SK-N-SH (cell line): ENCODE measurements around the gene TTN. TPM values are rescaled to one million over a fixed set of nuclear protein-coding genes. Genes with fewer than 3 reads are reported as not detected.

ENCODE experiments used
- CTCF ChIA-PET: fragments of 300-600, 350-600 bp; formaldehyde crosslinking; extraction: SDS; loops from one replicate; lab custom pipeline; 2021; lab: Yijun Ruan, JAX
- POLR2A ChIA-PET: fragments of 350-600 bp; sonication (Branson Sonifier 250); formaldehyde crosslinking; extraction: SDS; loops from one replicate; lab custom pipeline; 2020; ENCODE audit warnings: antibody characterized with exemption, inconsistent platforms; lab: Yijun Ruan, JAX
- DNase-seq: peaks from one replicate; pipeline ENCODE4 v3.0.0; 2012
- H2AFZ ChIP-seq: fragments of 200-600 bp; sonication (generic); 2 replicates; pipeline ENCODE4 v1.8.1; 2016; ENCODE audit warnings: antibody characterized with exemption, mild to moderate bottlenecking, low read depth
- H3F3A ChIP-seq: fragments of 200-600 bp; sonication (generic); replicated peaks from 2 replicates; pipeline ENCODE3; 2016; ENCODE audit warnings: antibody characterized with exemption, mild to moderate bottlenecking; ENCODE audit not compliant: insufficient read depth
- H3K27ac ChIP-seq, 2 experiments: fragments of 200-500 bp in 1 of 2; fragments of 200-600 bp in 1 of 2; sonication (Bioruptor generic) in 1 of 2; sonication (generic), shearing (Covaris generic) in 1 of 2; 2 replicates each; pipeline versions ENCODE4 v1.5.1 to v1.6.1; 2014 to 2016; ENCODE audit warnings: low read depth in 2 of 2, inconsistent platforms in 1 of 2, low read length in 1 of 2, mild to moderate bottlenecking in 1 of 2, mixed read lengths in 1 of 2
- H3K27me3 ChIP-seq: fragments of 200-600 bp; sonication (generic), shearing (Covaris generic); 2 replicates; pipeline ENCODE4 v1.6.1; 2016; ENCODE audit warnings: mixed run types; ENCODE audit not compliant: insufficient read depth
- H3K36me3 ChIP-seq, 2 experiments: fragments of 200-500 bp in 1 of 2; fragments of 200-600 bp in 1 of 2; sonication (Bioruptor generic) in 1 of 2; sonication (generic) in 1 of 2; replicated peaks in 1 of 2; 2 replicates each; pipeline versions ENCODE3 to v1.5.1; 2014 to 2016; ENCODE audit warnings: low read length in 1 of 2, mild to moderate bottlenecking in 1 of 2; ENCODE audit not compliant: insufficient read depth in 2 of 2, control insufficient read depth in 1 of 2
- H3K4me1 ChIP-seq, 2 experiments: fragments of 200-500 bp in 1 of 2; fragments of 200-600 bp in 1 of 2; sonication (Bioruptor generic) in 1 of 2; sonication (generic), shearing (Covaris generic) in 1 of 2; 2 replicates each; pipeline versions ENCODE4 v1.5.1 to v1.6.1; 2014 to 2016; ENCODE audit warnings: low read depth in 1 of 2, low read length in 1 of 2, mixed run types in 1 of 2; ENCODE audit not compliant: insufficient read depth in 2 of 2, control insufficient read depth in 1 of 2
- H3K4me2 ChIP-seq: fragments of 200-600 bp; sonication (generic), shearing (Covaris generic); 2 replicates; pipeline ENCODE4 v1.6.1; 2017; ENCODE audit warnings: mixed run types
- H3K4me3 ChIP-seq, 2 experiments: fragments of 200-500 bp in 1 of 2; fragments of 200-600 bp in 1 of 2; sonication (Bioruptor generic) in 1 of 2; sonication (generic), shearing (Covaris generic) in 1 of 2; 2 replicates each; pipeline versions ENCODE4 v1.5.1 to v1.8.1; 2014 to 2016; ENCODE audit warnings: low read depth in 2 of 2, inconsistent platforms in 1 of 2, low read length in 1 of 2, mild to moderate bottlenecking in 1 of 2, mixed read lengths in 1 of 2, moderate library complexity in 1 of 2
- H3K79me2 ChIP-seq: fragments of 200-600 bp; sonication (generic); 2 replicates; pipeline ENCODE4 v1.8.1; 2017; ENCODE audit warnings: mild to moderate bottlenecking; ENCODE audit not compliant: insufficient read depth
- H3K9ac ChIP-seq: fragments of 200-600 bp; sonication (generic); 2 replicates; pipeline ENCODE4 v1.6.1; 2017; ENCODE audit warnings: mixed run types
- H3K9me2 ChIP-seq: fragments of 200-600 bp; sonication (generic); 2 replicates; pipeline ENCODE4 v1.6.1; 2017; ENCODE audit warnings: mixed run types
- H3K9me3 ChIP-seq: fragments of 200-600 bp; sonication (generic); 2 replicates; pipeline ENCODE4 v1.6.1; 2017; ENCODE audit warnings: mixed run types, mild to moderate bottlenecking, moderate library complexity
- H4K20me1 ChIP-seq: fragments of 200-600 bp; sonication (generic); 2 replicates; pipeline ENCODE4 v1.6.1; 2017; ENCODE audit warnings: mild to moderate bottlenecking, mixed run types; ENCODE audit not compliant: insufficient read depth
- CHD2 ChIP-seq: fragments of 150-350 bp; IDR thresholded peaks from 2 replicates; pipeline ENCODE4 v1.6.1; 2018; ENCODE audit warnings: low read length; ENCODE audit not compliant: partially characterized antibody
- CTCF ChIP-seq: fragments of 200-600 bp; sonication (generic); IDR thresholded peaks from 2 replicates; pipeline ENCODE4 v1.6.1; 2017; ENCODE audit warnings: antibody characterized with exemption, mild to moderate bottlenecking, moderate library complexity
- ELF1 ChIP-seq: IDR thresholded peaks from 2 replicates; pipeline ENCODE4 v1.4.0; 2012
- EP300 ChIP-seq, 2 experiments: IDR thresholded peaks; 2 replicates each; pipeline versions ENCODE4 v1.4.0 to v1.6.1; 2012; ENCODE audit warnings: borderline replicate concordance in 1 of 2, low read depth in 1 of 2, low read length in 1 of 2
- FOXM1 ChIP-seq: IDR thresholded peaks from 2 replicates; pipeline ENCODE4 v1.4.0; 2012; ENCODE audit warnings: low read depth, mild to moderate bottlenecking
- GABPA ChIP-seq: IDR thresholded peaks from 2 replicates; pipeline ENCODE4 v1.4.0; 2012; ENCODE audit warnings: low read depth, mild to moderate bottlenecking
- IRF3 ChIP-seq: fragments of 150-350 bp; IDR thresholded peaks from 2 replicates; pipeline ENCODE4 v1.6.1; 2016; ENCODE audit warnings: mild to moderate bottlenecking, low read depth, low read length
- JUND ChIP-seq: IDR thresholded peaks from 2 replicates; pipeline ENCODE4 v1.4.0; 2012
- MEF2A ChIP-seq: IDR thresholded peaks from 2 replicates; pipeline ENCODE4 v1.4.0; 2012; ENCODE audit warnings: low read depth, borderline replicate concordance
- MXI1 ChIP-seq: IDR thresholded peaks from 2 replicates; pipeline ENCODE4 v1.6.1; 2012; ENCODE audit warnings: mild to moderate bottlenecking, low read depth, low read length, improper control_type of control experiment
- NRF1 ChIP-seq: IDR thresholded peaks from 2 replicates; pipeline ENCODE4 v1.6.1; 2012; ENCODE audit warnings: low read depth, mild to moderate bottlenecking, low read length
- POLR2AphosphoS5 ChIP-seq: IDR thresholded peaks from 2 replicates; pipeline ENCODE4 v1.6.1; 2012; ENCODE audit warnings: low read depth, low read length
- RAD21 ChIP-seq: IDR thresholded peaks from 2 replicates; pipeline ENCODE4 v1.6.1; 2012; ENCODE audit warnings: mild to moderate bottlenecking, low read length
- RCOR1 ChIP-seq: fragments of 150-350 bp; IDR thresholded peaks from 2 replicates; pipeline ENCODE4 v1.6.1; 2017; ENCODE audit warnings: antibody characterized with exemption, low read length
- RFX5 ChIP-seq: IDR thresholded peaks from 2 replicates; pipeline ENCODE4 v1.6.1; 2012; ENCODE audit warnings: mild to moderate bottlenecking, improper control_type of control experiment, low read length
- SIN3A ChIP-seq: IDR thresholded peaks from 2 replicates; pipeline ENCODE4 v1.6.1; 2012; ENCODE audit warnings: low read depth, mild to moderate bottlenecking, low read length, moderate library complexity, borderline replicate concordance
- TAF1 ChIP-seq: IDR thresholded peaks from 2 replicates; pipeline ENCODE4 v1.6.1; 2012; ENCODE audit warnings: low read depth, mild to moderate bottlenecking, low read length, moderate library complexity, borderline replicate concordance
- TEAD4 ChIP-seq: IDR thresholded peaks from 2 replicates; pipeline ENCODE4 v1.4.0; 2012; ENCODE audit warnings: mild to moderate bottlenecking, borderline replicate concordance; ENCODE audit not compliant: insufficient read depth
- YY1 ChIP-seq: IDR thresholded peaks from 2 replicates; pipeline ENCODE4 v1.4.0; 2012; ENCODE audit warnings: low read depth, mild to moderate bottlenecking
- ZBTB33 ChIP-seq: IDR thresholded peaks from 2 replicates; pipeline ENCODE4 v1.4.0; 2012; ENCODE audit warnings: low read depth, borderline replicate concordance
- WGBS: methylation state at CpG from one replicate; pipeline ENCODE4 v1.1.6; 2017; ENCODE audit warnings: low lambda C conversion rate; 5-methylcytosine and 5-hydroxymethylcytosine counted together
- polyA plus RNA-seq, 3 experiments: library from polyadenylated mRNA; depleted of rRNA; stranded (reverse); fragments of >200 nt; gene quantifications; 2 replicates each; pipeline ENCODE4 v1.2.3, GENCODE V29; 2012
- TF ChIP-seq, protein P1 (sequence below): IDR thresholded peaks from 2 replicates; pipeline ENCODE4 v1.4.0; 2012; ENCODE audit warnings: low read depth

TTN gene
- polyA plus RNA-seq, 1 of the 3 experiments (the other 2 are of a cell fraction), result 0.08 TPM

DNA sequence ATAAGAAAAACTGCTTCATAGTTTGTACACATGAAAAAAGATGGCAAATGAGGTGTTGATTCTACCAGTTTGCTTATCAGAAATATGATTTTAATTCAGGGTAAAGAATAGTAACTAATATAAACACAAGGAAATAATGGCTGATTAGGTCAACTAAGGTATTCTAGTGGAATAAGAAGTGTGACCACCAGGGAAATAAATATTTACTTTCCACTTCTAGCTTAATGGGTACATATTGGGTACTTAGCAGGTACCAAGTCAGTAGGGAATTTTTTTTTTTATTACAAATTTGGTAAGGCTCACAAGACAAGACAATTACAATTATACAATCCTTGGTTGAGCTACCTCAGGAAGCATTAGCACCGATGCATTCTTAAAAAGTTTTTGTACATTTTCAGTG lies 191.3 kb downstream of the TTN start:
- H3K27ac ChIP-seq, result no peak overlapping the region
- H3K4me3 ChIP-seq, result no peak overlapping the region
- H3F3A ChIP-seq, result no peaks in the 10 kb centered on the region
- POLR2A ChIA-PET, result no interaction called here
- no peak overlapping the region for H2AFZ ChIP-seq
- no peak overlapping the region for H3K4me2 ChIP-seq
- H3K9me2 ChIP-seq, result no peaks in the 10 kb centered on the region
- no peak overlapping the region for H3K9ac ChIP-seq
- H3K4me1 ChIP-seq, result no peaks in the 10 kb centered on the region
- H3K36me3 ChIP-seq, result peaks cover 0 to 6% of the 10 kb centered on the region in 2 experiments
- H3K27me3 ChIP-seq, result no peaks in the 10 kb centered on the region
- H3K9me3 ChIP-seq, result no peaks in the 10 kb centered on the region
- CTCF ChIA-PET, result no interaction called here
- no peak for TF ChIP-seq RAD21
- TF ChIP-seq RFX5, result no peak
- no peak for TF ChIP-seq MEF2A
- no peak for TF ChIP-seq ZBTB33
- TF ChIP-seq GABPA, result no peak
- TF ChIP-seq, protein P1, sequence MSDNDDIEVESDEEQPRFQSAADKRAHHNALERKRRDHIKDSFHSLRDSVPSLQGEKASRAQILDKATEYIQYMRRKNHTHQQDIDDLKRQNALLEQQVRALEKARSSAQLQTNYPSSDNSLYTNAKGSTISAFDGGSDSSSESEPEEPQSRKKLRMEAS, result no peak
- no peak for TF ChIP-seq ELF1
- TF ChIP-seq CTCF, result no peak
- no peak for TF ChIP-seq TEAD4
- TF ChIP-seq TAF1, result no peak
- no peak for TF ChIP-seq YY1
- TF ChIP-seq JUND, result no peak
- no peak for TF ChIP-seq IRF3
- TF ChIP-seq RCOR1, result no peak
- H4K20me1 ChIP-seq, result no peaks in the 10 kb centered on the region
- 83% methylated on average over 1 of the region's 1 CpG for WGBS
- H3K79me2 ChIP-seq, result no peaks in the 10 kb centered on the region
- DNase-seq, result no peak

- Histone ChIP-seq H4K20me1 (no peaks in the 10 kb centered on the region), H3K79me2 (no peaks in the 10 kb centered on the region), H3K4me3 (no peak overlapping the region), H3K27me3 (no peaks in the 10 kb centered on the region), H2AFZ (no peak overlapping the region), H3K4me2 (no peak overlapping the region), H3K9me2 (no peaks in the 10 kb centered on the region), H3K27ac (no peak overlapping the region), H3K9me3 (no peaks in the 10 kb centered on the region), H3K9ac (no peak overlapping the region), H3F3A (no peaks in the 10 kb centered on the region), H3K4me1 (no peaks in the 10 kb centered on the region), H3K36me3 (peaks cover 15 to 17% of the 10 kb centered on the region in 2 experiments)
- no peak for DNase-seq
- CTCF ChIA-PET, result no interaction called here
- POLR2A ChIA-PET, result no interaction called here
- TF ChIP-seq FOXM1 (no peak), POLR2AphosphoS5 (no peak), MXI1 (no peak), NRF1 (no peak), YY1 (no peak), GABPA (no peak), EP300 (IDR thresholded peaks at IDR 0.05; ENCODE audit: borderline replicate concordance in 1 of 2, low read depth in 1 of 2, low read length in 1 of 2) (no peak), ELF1 (no peak), CTCF (no peak), SIN3A (no peak), MEF2A (no peak), CHD2 (no peak)
Observed at GRCh38 chr2:178602901-178603300, 204.3 kb downstream of the TTN start.
